ENCODE measurements around the gene CAPN2.

DNA sequence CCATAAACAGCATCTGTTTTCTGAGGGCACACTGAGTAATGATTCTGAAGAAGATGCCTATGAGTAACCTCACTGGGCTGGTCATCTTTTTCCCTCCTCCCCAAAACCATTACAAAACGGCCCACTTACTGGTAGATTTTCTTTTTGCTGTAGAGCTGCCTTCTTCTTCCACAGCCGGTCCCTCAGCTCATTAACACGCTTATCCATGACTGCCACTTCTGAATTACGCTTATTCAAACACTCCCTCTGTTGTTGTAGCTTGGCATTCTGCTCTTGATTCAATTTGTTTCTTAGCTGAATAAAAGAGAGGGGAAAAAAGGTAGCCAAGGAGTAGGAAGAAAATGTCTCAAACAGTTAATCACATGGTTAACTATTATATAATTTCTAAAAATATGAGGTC lies 90.3 kb downstream of the CAPN2 start:
- TF ChIP-seq POLR2AphosphoS5 (IDR thresholded peaks at IDR 0.05) (no peak), POLR2A (IDR thresholded peaks at IDR 0.05) (no peak)
- TF ChIP-seq, protein P1, sequence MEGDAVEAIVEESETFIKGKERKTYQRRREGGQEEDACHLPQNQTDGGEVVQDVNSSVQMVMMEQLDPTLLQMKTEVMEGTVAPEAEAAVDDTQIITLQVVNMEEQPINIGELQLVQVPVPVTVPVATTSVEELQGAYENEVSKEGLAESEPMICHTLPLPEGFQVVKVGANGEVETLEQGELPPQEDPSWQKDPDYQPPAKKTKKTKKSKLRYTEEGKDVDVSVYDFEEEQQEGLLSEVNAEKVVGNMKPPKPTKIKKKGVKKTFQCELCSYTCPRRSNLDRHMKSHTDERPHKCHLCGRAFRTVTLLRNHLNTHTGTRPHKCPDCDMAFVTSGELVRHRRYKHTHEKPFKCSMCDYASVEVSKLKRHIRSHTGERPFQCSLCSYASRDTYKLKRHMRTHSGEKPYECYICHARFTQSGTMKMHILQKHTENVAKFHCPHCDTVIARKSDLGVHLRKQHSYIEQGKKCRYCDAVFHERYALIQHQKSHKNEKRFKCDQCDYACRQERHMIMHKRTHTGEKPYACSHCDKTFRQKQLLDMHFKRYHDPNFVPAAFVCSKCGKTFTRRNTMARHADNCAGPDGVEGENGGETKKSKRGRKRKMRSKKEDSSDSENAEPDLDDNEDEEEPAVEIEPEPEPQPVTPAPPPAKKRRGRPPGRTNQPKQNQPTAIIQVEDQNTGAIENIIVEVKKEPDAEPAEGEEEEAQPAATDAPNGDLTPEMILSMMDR (IDR thresholded peaks at IDR 0.05): no peak

All from prostate gland (tissue), 2 donors.